Measurements from ENCODE around the gene NCKAP1. TPM values are rescaled to one million over a fixed set of nuclear protein-coding genes. Genes with fewer than 3 reads are reported as not detected.

The NCKAP1 gene
- total and polyA plus RNA-seq, 2 donors (not counting 1 experiment from before 2014, with no cell fraction given) = 141 to 219 TPM

DNA sequence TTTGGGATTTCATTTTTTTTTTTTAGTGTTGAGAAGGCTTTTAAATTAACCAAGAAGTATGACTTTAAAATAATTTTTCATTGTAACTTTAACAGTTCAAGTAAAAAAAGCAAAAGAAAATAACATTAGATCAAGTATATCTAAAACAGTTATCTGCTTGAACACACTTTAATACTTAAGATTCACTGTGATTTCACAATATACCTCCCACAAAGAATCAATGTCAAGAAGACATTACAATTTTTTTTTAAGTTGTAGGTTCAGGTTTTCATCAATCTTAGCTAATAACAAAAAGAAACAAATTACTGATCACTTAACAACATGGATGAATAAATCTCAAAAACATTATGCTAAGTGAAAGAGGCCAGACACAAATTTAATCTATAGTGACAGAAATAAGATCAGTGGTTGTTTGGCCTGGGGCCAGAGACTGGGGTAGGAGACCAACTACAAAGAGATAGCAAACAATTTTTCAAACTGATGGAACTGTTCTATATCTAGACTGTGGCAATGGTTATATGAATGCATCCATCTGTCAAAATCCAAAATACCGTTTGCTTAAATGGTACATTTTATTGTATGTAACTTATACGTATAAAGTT is 97.0 kb downstream of the NCKAP1 start:
- H3K4me1 ChIP-seq (ENCODE audit: control insufficient read depth, extremely low read depth, insufficient read depth, low read length) = no peaks in the 10 kb centered on the region
- H2AFZ ChIP-seq (ENCODE audit: low read length) = no peak overlapping the region
- H3K36me3 ChIP-seq (ENCODE audit: control insufficient read depth, insufficient read depth, low read length) = peaks cover 3% of the 10 kb centered on the region
- H3K9ac ChIP-seq (ENCODE audit: insufficient read depth, low read length) = no peak overlapping the region
- no peak overlapping the region for H3K27ac ChIP-seq (ENCODE audit: insufficient read depth, low read length)
- H4K20me1 ChIP-seq (ENCODE audit: control insufficient read depth, extremely low read depth, insufficient read depth, low read length) = no peaks in the 10 kb centered on the region
- no peak overlapping the region for H3K4me3 ChIP-seq (replicated peaks in 1 of 4; ENCODE audit: control extremely low read depth in 1 of 4, insufficient read depth in 1 of 4, low read depth in 3 of 4, low read length in 4 of 4)
- no peaks in the 10 kb centered on the region for H3K27me3 ChIP-seq (ENCODE audit: control insufficient read depth, insufficient read depth, low read length)
- H3K9me3 ChIP-seq (ENCODE audit: control insufficient read depth, insufficient read depth, low read depth, low read length) = no peaks in the 10 kb centered on the region
- DNase-seq (ENCODE audit: low read depth in 2 of 2) = no peak
- no peaks in the 10 kb centered on the region for H3K79me2 ChIP-seq (ENCODE audit: control insufficient read depth, insufficient read depth, low read length)
- no peak for TF ChIP-seq EZH2 (IDR thresholded peaks at IDR 0.05; ENCODE audit: low read length, missing control alignments)
- TF ChIP-seq, protein P1, sequence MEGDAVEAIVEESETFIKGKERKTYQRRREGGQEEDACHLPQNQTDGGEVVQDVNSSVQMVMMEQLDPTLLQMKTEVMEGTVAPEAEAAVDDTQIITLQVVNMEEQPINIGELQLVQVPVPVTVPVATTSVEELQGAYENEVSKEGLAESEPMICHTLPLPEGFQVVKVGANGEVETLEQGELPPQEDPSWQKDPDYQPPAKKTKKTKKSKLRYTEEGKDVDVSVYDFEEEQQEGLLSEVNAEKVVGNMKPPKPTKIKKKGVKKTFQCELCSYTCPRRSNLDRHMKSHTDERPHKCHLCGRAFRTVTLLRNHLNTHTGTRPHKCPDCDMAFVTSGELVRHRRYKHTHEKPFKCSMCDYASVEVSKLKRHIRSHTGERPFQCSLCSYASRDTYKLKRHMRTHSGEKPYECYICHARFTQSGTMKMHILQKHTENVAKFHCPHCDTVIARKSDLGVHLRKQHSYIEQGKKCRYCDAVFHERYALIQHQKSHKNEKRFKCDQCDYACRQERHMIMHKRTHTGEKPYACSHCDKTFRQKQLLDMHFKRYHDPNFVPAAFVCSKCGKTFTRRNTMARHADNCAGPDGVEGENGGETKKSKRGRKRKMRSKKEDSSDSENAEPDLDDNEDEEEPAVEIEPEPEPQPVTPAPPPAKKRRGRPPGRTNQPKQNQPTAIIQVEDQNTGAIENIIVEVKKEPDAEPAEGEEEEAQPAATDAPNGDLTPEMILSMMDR (conservative IDR thresholded peaks at IDR 0.05 in 1 of 2, IDR thresholded peaks at IDR 0.05 in 1 of 2; ENCODE audit: low read depth in 1 of 2, low read length in 2 of 2) = no peak
- no peak overlapping the region for H3K4me2 ChIP-seq (ENCODE audit: extremely low read depth, insufficient read depth, low read length)

DNA sequence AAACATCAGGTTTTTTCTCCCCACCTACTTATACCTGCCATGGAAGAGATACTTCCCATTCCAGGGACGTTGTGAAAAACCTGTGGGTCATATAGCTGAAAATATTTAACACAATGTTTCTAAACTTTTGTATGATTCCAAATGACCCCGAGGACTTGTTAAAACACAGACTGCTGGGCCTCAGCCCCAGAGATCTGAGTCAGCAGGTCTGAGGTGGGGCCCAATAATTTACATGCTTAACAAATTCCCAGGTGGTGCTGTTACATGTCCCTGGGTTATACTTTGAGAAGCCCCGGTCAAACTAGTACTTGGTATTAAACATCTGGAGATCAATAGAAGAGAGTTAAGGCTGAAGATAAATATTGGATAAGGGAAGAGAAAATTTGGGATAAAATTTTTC is 100.4 kb downstream of the NCKAP1 start:
- TF ChIP-seq, protein P1 (conservative IDR thresholded peaks at IDR 0.05 in 1 of 2, IDR thresholded peaks at IDR 0.05 in 1 of 2; ENCODE audit: low read depth in 1 of 2, low read length in 2 of 2) = no peak
- no peak for TF ChIP-seq EZH2 (IDR thresholded peaks at IDR 0.05; ENCODE audit: low read length, missing control alignments)
- Histone ChIP-seq H3K36me3 (ENCODE audit: control insufficient read depth, insufficient read depth, low read length) (no peaks in the 10 kb centered on the region), H3K4me2 (ENCODE audit: extremely low read depth, insufficient read depth, low read length) (no peak overlapping the region)

DNA sequence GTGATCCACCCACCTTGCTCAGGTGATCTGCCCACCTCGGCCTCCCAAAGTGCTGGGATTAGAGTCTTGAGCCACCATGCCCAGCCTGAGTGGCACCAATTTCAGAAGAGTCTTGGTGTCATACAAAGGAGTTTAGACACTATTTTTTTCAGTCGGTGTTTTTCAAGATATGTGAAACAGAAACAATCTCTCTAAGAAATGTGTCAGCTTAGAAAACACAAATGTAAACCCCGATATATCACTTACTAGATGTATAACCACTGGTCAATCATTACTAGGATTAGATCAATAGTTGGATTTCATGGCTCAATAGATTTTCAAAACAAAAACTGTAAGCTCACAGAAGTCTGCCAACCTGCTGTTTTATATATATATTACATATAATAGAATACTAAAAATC is 104.6 kb downstream of the NCKAP1 start:
- TF ChIP-seq, protein P1 (conservative IDR thresholded peaks at IDR 0.05 in 1 of 2, IDR thresholded peaks at IDR 0.05 in 1 of 2; ENCODE audit: low read depth in 1 of 2, low read length in 2 of 2) = no peak
- no peak for TF ChIP-seq EZH2 (IDR thresholded peaks at IDR 0.05; ENCODE audit: low read length, missing control alignments)
- H3K4me1 ChIP-seq (ENCODE audit: control insufficient read depth, extremely low read depth, insufficient read depth, low read length) = no peaks in the 10 kb centered on the region
- no peak overlapping the region for H3K9ac ChIP-seq (ENCODE audit: insufficient read depth, low read length)
- H3K4me2 ChIP-seq (ENCODE audit: extremely low read depth, insufficient read depth, low read length) = no peak overlapping the region
- no peaks in the 10 kb centered on the region for H3K27me3 ChIP-seq (ENCODE audit: control insufficient read depth, insufficient read depth, low read length)
- H3K9me3 ChIP-seq (ENCODE audit: control insufficient read depth, insufficient read depth, low read depth, low read length) = no peaks in the 10 kb centered on the region
- no peaks in the 10 kb centered on the region for H4K20me1 ChIP-seq (ENCODE audit: control insufficient read depth, extremely low read depth, insufficient read depth, low read length)
- H2AFZ ChIP-seq (ENCODE audit: low read length) = no peak overlapping the region
- H3K4me3 ChIP-seq (replicated peaks in 1 of 4; ENCODE audit: control extremely low read depth in 1 of 4, insufficient read depth in 1 of 4, low read depth in 3 of 4, low read length in 4 of 4) = no peak overlapping the region
- no peak overlapping the region for H3K27ac ChIP-seq (ENCODE audit: insufficient read depth, low read length)
- H3K36me3 ChIP-seq (ENCODE audit: control insufficient read depth, insufficient read depth, low read length) = no peaks in the 10 kb centered on the region
- no peak for DNase-seq (ENCODE audit: low read depth in 2 of 2)
- H3K79me2 ChIP-seq (ENCODE audit: control insufficient read depth, insufficient read depth, low read length) = no peaks in the 10 kb centered on the region

More for the DNA sequence above, 100.4 kb downstream of the NCKAP1 start:
- Histone ChIP-seq H3K27ac (ENCODE audit: insufficient read depth, low read length) (no peak overlapping the region), H3K9me3 (ENCODE audit: control insufficient read depth, insufficient read depth, low read depth, low read length) (no peaks in the 10 kb centered on the region), H2AFZ (ENCODE audit: low read length) (no peak overlapping the region), H3K4me1 (ENCODE audit: control insufficient read depth, extremely low read depth, insufficient read depth, low read length) (no peaks in the 10 kb centered on the region), H3K79me2 (ENCODE audit: control insufficient read depth, insufficient read depth, low read length) (no peaks in the 10 kb centered on the region), H3K27me3 (ENCODE audit: control insufficient read depth, insufficient read depth, low read length) (no peaks in the 10 kb centered on the region), H3K9ac (ENCODE audit: insufficient read depth, low read length) (no peak overlapping the region), H4K20me1 (ENCODE audit: control insufficient read depth, extremely low read depth, insufficient read depth, low read length) (no peaks in the 10 kb centered on the region), H3K4me3 (replicated peaks in 1 of 4; ENCODE audit: control extremely low read depth in 1 of 4, insufficient read depth in 1 of 4, low read depth in 3 of 4, low read length in 4 of 4) (no peak overlapping the region)
- DNase-seq (ENCODE audit: low read depth in 2 of 2) = no peak

Measured in fibroblast of lung (primary cell).